NCI-H2196 treated with DMSO at 0.1 percent for 48 hours (cell line): ENCODE measurements around the gene GPR173.

Source experiments
- DNase-seq: peaks from one replicate; lab custom pipeline; 2025; ENCODE audit not compliant: unreplicated experiment; lab: John Stamatoyannopoulos, UW

Gene GPR173

GRCh38 chrX:53048169-53049126 is at the start of gene GPR173:
Gene GPR173 (plus strand): TSS chrX:53048789. CDS start chrX:53076622, 27,833 bp downstream.
- DNase-seq, result peak; percentile 13

GRCh38 chrX:53000447-53001135 is 48.0 kb upstream of the GPR173 start:
- no peak for DNase-seq

GRCh38 chrX:53001958-53002357 is 46.6 kb upstream of the GPR173 start:
- no peak for DNase-seq

GRCh38 chrX:53003111-53003510 is 45.5 kb upstream of the GPR173 start:
- no peak for DNase-seq

- no peak for DNase-seq
Observed at GRCh38 chrX:53004038-53004437, 44.6 kb upstream of the GPR173 start.

- no peak for DNase-seq
Observed at GRCh38 chrX:53004811-53005210, 43.8 kb upstream of the GPR173 start.

GRCh38 chrX:53005327-53005726 is 43.3 kb upstream of the GPR173 start:
- DNase-seq, result no peak

- DNase-seq, result no peak
Observed at GRCh38 chrX:53009032-53009431, 39.6 kb upstream of the GPR173 start.

- DNase-seq, result no peak
Observed at GRCh38 chrX:53013291-53013690, 35.3 kb upstream of the GPR173 start.

- DNase-seq, result no peak
Observed at GRCh38 chrX:53018627-53019026, 30.0 kb upstream of the GPR173 start.

- no peak for DNase-seq
Observed at GRCh38 chrX:53022381-53022780, 26.2 kb upstream of the GPR173 start.

- DNase-seq, result no peak
Observed at GRCh38 chrX:53028678-53029077, 19.9 kb upstream of the GPR173 start.

GRCh38 chrX:53031380-53031779 is 17.2 kb upstream of the GPR173 start:
- no peak for DNase-seq

GRCh38 chrX:53036149-53036548 is 12.4 kb upstream of the GPR173 start:
- DNase-seq, result no peak

GRCh38 chrX:53039236-53039635 is 9.4 kb upstream of the GPR173 start:
- DNase-seq, result no peak

- no peak for DNase-seq
Observed at GRCh38 chrX:53044995-53045394, 3.6 kb upstream of the GPR173 start.

GRCh38 chrX:53047228-53047627 is 1.4 kb upstream of the GPR173 start:
- no peak for DNase-seq

GRCh38 chrX:53049127-53049517 is 533 bp downstream of the GPR173 start:
- no peak for DNase-seq

- no peak for DNase-seq
Observed at GRCh38 chrX:53050841-53051240, 2.3 kb downstream of the GPR173 start.

GRCh38 chrX:53055244-53055849 is 6.8 kb downstream of the GPR173 start:
- no peak for DNase-seq

GRCh38 chrX:53056292-53056691 is 7.7 kb downstream of the GPR173 start:
- no peak for DNase-seq

GRCh38 chrX:53065104-53065503 is 16.5 kb downstream of the GPR173 start:
- no peak for DNase-seq
